Smooth muscle cell (in vitro differentiated cells): ENCODE measurements around the gene WDR77. TPM values are rescaled to one million over a fixed set of nuclear protein-coding genes. Genes with fewer than 3 reads are reported as not detected.

Source experiments
- DNase-seq: peaks from one replicate; lab custom pipeline; 2025; ENCODE audit not compliant: unreplicated experiment; lab: John Stamatoyannopoulos, UW
- H2AFZ ChIP-seq: fragments of 200-600 bp; sonication (generic); 2 replicates; pipeline ENCODE4 v1.6.0; 2016; ENCODE audit warnings: antibody characterized with exemption, low read depth, mild to moderate bottlenecking
- H3F3A ChIP-seq: fragments of 200-600 bp; sonication (generic); 2 replicates; pipeline ENCODE4 v1.6.0; 2017; ENCODE audit warnings: antibody characterized with exemption, low read depth
- H3K27ac ChIP-seq: fragments of 200-600 bp; sonication (generic); 2 replicates; pipeline ENCODE4 v1.5.1; 2016; ENCODE audit warnings: low read depth, mild to moderate bottlenecking
- H3K27me3 ChIP-seq: fragments of 200-600 bp; sonication (generic); 2 replicates; pipeline ENCODE4 v1.6.1; 2016; ENCODE audit warnings: low read depth, mild to moderate bottlenecking
- H3K36me3 ChIP-seq: fragments of 200-600 bp; sonication (generic); 2 replicates; pipeline ENCODE4 v1.5.1; 2016; ENCODE audit warnings: low read depth
- H3K4me1 ChIP-seq: fragments of 200-600 bp; sonication (generic); 2 replicates; pipeline ENCODE4 v1.5.1; 2016; ENCODE audit warnings: low read depth
- H3K4me2 ChIP-seq: fragments of 200-600 bp; sonication (generic); 2 replicates; pipeline ENCODE4 v1.6.0; 2016; ENCODE audit warnings: mild to moderate bottlenecking
- H3K4me3 ChIP-seq: fragments of 200-600 bp; sonication (generic); 2 replicates; pipeline ENCODE4 v1.5.1; 2016; ENCODE audit warnings: mild to moderate bottlenecking
- H3K79me2 ChIP-seq: fragments of 200-600 bp; sonication (generic); 2 replicates; pipeline ENCODE4 v1.6.0; 2016; ENCODE audit warnings: low read depth, mild to moderate bottlenecking
- H3K9ac ChIP-seq: fragments of 200-600 bp; sonication (generic); 2 replicates; pipeline ENCODE4 v1.6.0; 2016; ENCODE audit warnings: low read depth
- H3K9me3 ChIP-seq: fragments of 200-600 bp; sonication (generic); replicated peaks from 2 replicates; pipeline ENCODE4 v1.5.1; 2016; ENCODE audit warnings: low read depth
- H4K20me1 ChIP-seq: fragments of 200-600 bp; sonication (generic); 2 replicates; pipeline ENCODE4 v1.6.0; 2016; ENCODE audit warnings: low read depth
- WGBS: methylation state at CpG from one replicate; pipeline ENCODE4 v1.1.7; 2016; ENCODE audit warnings: low lambda C conversion rate; 5-methylcytosine and 5-hydroxymethylcytosine counted together
- polyA plus RNA-seq: library from polyadenylated mRNA; unstranded; fragments of >200 nt; fragmentation: Nextera tagmentation; extraction: Ambion mirVana; gene quantifications from 2 replicates; pipeline ENCODE4 v1.2.1, GENCODE V29; 2016
- small RNA-seq: library from RNA; depleted of rRNA; stranded (forward); fragments of <200 nt; gene quantifications from one replicate; pipeline ENCODE3, GENCODE V24; 2014
- total RNA-seq: library from RNA; depleted of rRNA; stranded (reverse); fragments of >200 nt; gene quantifications from 2 replicates; pipeline ENCODE4 v1.2.3, GENCODE V29; 2014
- TF ChIP-seq, protein P1 (sequence below): fragments of 200-600 bp; sonication (generic); IDR thresholded peaks from 2 replicates; pipeline ENCODE4 v1.5.1; 2017; ENCODE audit warnings: borderline replicate concordance, mild to moderate bottlenecking, antibody characterized with exemption; ENCODE audit not compliant: insufficient read depth, poor library complexity, severe bottlenecking

The WDR77 gene
- total and polyA plus RNA-seq, 2 experiments from 2014 or later: 22.5 to 35.0 TPM

DNA sequence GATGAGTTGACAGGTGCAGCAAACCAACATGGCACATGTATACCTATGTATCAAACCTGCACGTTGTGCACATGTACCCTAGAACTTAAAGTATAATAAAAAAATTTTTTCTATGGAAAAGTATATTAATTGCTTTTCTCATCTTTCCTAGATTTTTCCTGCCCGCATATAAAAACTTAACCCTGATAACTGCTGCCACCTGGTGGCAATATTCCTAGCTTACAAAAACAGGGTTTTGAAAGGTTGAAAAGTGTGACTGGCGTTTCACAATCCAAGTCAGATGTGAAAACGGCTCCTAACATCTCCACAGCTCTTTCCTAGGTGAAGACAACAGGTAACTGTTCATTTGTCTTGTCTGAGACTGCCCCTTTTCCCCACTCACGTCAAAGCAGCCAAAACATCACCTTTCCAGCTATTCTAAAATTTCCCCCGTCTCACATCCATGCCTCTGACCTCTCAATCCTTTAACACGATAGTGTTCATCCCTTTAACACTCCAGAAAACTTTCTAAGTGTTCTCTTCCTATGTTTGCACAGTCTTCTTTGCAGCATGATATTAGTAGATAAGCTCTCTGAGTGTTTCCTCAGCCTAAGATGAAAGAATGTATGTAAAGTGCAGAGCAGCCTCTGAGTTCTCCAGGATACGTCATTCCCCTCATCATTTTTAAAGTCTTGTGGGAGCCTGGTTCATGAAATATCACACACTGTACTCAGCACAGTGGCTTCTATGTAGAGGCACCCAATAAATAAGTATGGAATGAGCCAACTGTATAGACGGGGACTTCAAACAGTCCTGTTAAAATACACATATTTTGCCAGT is 49.1 kb downstream of the WDR77 start:
- Histone ChIP-seq H3K9me3 (no peaks in the 10 kb centered on the region), H2AFZ (peak overlapping the region; percentile 78), H3F3A (no peaks in the 10 kb centered on the region), H4K20me1 (no peaks in the 10 kb centered on the region), H3K9ac (no peak overlapping the region), H3K27ac (no peak overlapping the region), H3K4me3 (peak overlapping the region; percentile 12), H3K36me3 (no peaks in the 10 kb centered on the region), H3K79me2 (no peaks in the 10 kb centered on the region), H3K4me2 (peak overlapping the region; percentile 75), H3K4me1 (no peaks in the 10 kb centered on the region), H3K27me3 (no peaks in the 10 kb centered on the region)
- WGBS: 21% methylated on average over 9 of the region's 9 CpGs
- no peak for DNase-seq
- TF ChIP-seq, protein P1, sequence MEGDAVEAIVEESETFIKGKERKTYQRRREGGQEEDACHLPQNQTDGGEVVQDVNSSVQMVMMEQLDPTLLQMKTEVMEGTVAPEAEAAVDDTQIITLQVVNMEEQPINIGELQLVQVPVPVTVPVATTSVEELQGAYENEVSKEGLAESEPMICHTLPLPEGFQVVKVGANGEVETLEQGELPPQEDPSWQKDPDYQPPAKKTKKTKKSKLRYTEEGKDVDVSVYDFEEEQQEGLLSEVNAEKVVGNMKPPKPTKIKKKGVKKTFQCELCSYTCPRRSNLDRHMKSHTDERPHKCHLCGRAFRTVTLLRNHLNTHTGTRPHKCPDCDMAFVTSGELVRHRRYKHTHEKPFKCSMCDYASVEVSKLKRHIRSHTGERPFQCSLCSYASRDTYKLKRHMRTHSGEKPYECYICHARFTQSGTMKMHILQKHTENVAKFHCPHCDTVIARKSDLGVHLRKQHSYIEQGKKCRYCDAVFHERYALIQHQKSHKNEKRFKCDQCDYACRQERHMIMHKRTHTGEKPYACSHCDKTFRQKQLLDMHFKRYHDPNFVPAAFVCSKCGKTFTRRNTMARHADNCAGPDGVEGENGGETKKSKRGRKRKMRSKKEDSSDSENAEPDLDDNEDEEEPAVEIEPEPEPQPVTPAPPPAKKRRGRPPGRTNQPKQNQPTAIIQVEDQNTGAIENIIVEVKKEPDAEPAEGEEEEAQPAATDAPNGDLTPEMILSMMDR: peak; percentile 76

DNA sequence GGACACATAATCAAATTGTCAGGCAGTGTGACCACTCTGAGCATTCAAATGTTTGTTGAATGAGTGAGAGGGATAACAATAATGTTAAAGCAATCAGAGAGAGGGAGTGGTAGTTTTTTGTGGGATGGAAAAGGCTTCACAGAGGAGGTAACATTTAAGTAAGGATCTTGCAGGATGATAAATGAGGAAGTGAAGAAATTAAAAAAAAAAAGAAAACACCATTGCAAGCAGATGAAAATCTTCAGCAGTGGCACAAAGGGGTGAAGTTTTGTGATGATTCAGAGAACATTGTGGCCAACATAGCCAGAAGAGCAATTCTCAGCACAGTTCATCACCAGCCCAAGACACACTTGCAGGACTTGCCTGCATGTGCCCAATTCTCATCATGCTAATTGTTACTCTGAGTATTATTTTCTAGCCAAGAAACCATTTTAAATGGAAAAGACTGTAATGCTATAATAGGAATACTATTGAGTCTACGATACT is 56.6 kb downstream of the WDR77 start:
- no peak overlapping the region for H2AFZ ChIP-seq
- H3K9me3 ChIP-seq: no peaks in the 10 kb centered on the region
- WGBS: 91% methylated on average over 1 of the region's 1 CpG

DNA sequence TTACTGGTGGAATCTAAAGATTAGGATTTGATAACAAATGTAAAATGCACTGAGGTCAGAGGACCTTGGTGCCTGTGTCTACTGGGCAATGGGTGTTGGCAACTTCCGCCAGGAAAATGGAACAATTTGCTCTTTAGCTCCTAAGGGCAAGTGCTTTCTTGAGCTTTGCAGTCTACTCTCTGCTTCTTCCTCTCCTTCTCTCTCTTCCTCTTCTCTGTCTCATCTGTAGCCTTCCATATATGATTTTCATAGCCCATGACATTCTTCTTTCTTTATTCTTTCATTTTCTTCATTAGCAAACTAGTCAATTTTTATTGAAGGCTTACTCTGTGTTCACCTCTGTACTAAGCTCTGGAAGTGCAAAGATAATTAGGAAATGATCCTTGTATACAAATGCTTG is 57.0 kb downstream of the WDR77 start:
- no peak overlapping the region for H2AFZ ChIP-seq
- H3K4me2 ChIP-seq: no peak overlapping the region
- no peak for DNase-seq
- TF ChIP-seq, protein P1: no peak
- no peak overlapping the region for H3K27ac ChIP-seq
- H3K79me2 ChIP-seq: no peaks in the 10 kb centered on the region
- H3K9ac ChIP-seq: no peak overlapping the region
- H3K4me1 ChIP-seq: peaks cover 6% of the 10 kb centered on the region
- H4K20me1 ChIP-seq: no peaks in the 10 kb centered on the region
- no peaks in the 10 kb centered on the region for H3K27me3 ChIP-seq
- no peak overlapping the region for H3K4me3 ChIP-seq
- no peaks in the 10 kb centered on the region for H3K9me3 ChIP-seq
- no peaks in the 10 kb centered on the region for H3K36me3 ChIP-seq
- WGBS: 88% methylated on average over 1 of the region's 1 CpG
- H3F3A ChIP-seq: no peaks in the 10 kb centered on the region

More for the DNA sequence above, 56.6 kb downstream of the WDR77 start:
- Histone ChIP-seq H3K4me3 (no peak overlapping the region), H3F3A (no peaks in the 10 kb centered on the region), H3K27ac (no peak overlapping the region), H3K36me3 (no peaks in the 10 kb centered on the region), H3K79me2 (no peaks in the 10 kb centered on the region), H3K4me1 (peaks cover 6% of the 10 kb centered on the region), H4K20me1 (no peaks in the 10 kb centered on the region), H3K27me3 (no peaks in the 10 kb centered on the region), H3K4me2 (no peak overlapping the region), H3K9ac (no peak overlapping the region)
- DNase-seq: no peak
- TF ChIP-seq, protein P1: no peak

Small RNA genes within 50 kb of the gene (small RNA-seq; reads per million reads assigned to genes)
- not detected for gene RF00019
- gene RNU6-792P: not detected

Other genes starting within 250 kb of the WDR77 start
- 1.1 and 3.7 TPM in 2 replicates for gene DENND2D, start 248.6 kb downstream of the WDR77 start, total RNA-seq
- gene DENND2D, start 248.6 kb downstream of the WDR77 start, polyA plus RNA-seq: 0.75 and 2.0 TPM in 2 replicates
- gene CHI3L2, start 221.5 kb downstream of the WDR77 start, total RNA-seq: 0.54 and 0.90 TPM in 2 replicates
- 2.0 and 2.4 TPM in 2 replicates for gene CHI3L2, start 221.5 kb downstream of the WDR77 start, polyA plus RNA-seq
- gene CHIA, start 158.4 kb downstream of the WDR77 start, total RNA-seq: not detected in 2 replicates
- not detected in 2 replicates for gene CHIA, start 158.4 kb downstream of the WDR77 start, polyA plus RNA-seq
- gene OVGP1, start 21.5 kb downstream of the WDR77 start, total RNA-seq: 1.3 and 1.4 TPM in 2 replicates
- gene OVGP1, start 21.5 kb downstream of the WDR77 start, polyA plus RNA-seq: 0.96 and 1.5 TPM in 2 replicates
- 289 and 350 TPM in 2 replicates for gene ATP5PB, start 208 bp upstream of the WDR77 start, total RNA-seq
- gene ATP5PB, start 208 bp upstream of the WDR77 start, polyA plus RNA-seq: 272 and 296 TPM in 2 replicates
- 0.13 TPM in 1 of 2 replicates, not detected in the other for gene C1orf162, start 24.7 kb upstream of the WDR77 start, total RNA-seq
- 0.42 TPM in 1 of 2 replicates, not detected in the other for gene C1orf162, start 24.7 kb upstream of the WDR77 start, polyA plus RNA-seq
- gene ADORA3, start 54.4 kb upstream of the WDR77 start, total RNA-seq: not detected in 2 replicates
- 0.14 TPM in 1 of 2 replicates, not detected in the other for gene ADORA3, start 54.4 kb upstream of the WDR77 start, polyA plus RNA-seq
- gene TMIGD3, start 54.4 kb upstream of the WDR77 start, total RNA-seq: not detected in 2 replicates
- not detected in 2 replicates for gene TMIGD3, start 54.4 kb upstream of the WDR77 start, polyA plus RNA-seq
- gene RAP1A, start 170.5 kb upstream of the WDR77 start, total RNA-seq: 49.4 and 64.9 TPM in 2 replicates
- gene RAP1A, start 170.5 kb upstream of the WDR77 start, polyA plus RNA-seq: 36.8 and 39.8 TPM in 2 replicates